BLaER1 treated with 17β-estradiol and CSF1 and Interleukin-3, amounts not matched to agents 10 nM and 100 nM (cell line): Measurements from ENCODE around the gene PRRC2A.

Experiments used
- H3K27ac ChIP-seq, 11 experiments: shearing (Covaris generic); formaldehyde crosslinking; 2 replicates each; pipeline ENCODE4 v1.8.1; 2022
- H3K27me3 ChIP-seq, 11 experiments: shearing (Covaris generic); formaldehyde crosslinking; 2 replicates each; pipeline ENCODE4 v1.8.1; 2022
- H3K36me3 ChIP-seq, 11 experiments: shearing (Covaris generic); formaldehyde crosslinking; 2 replicates each; pipeline ENCODE4 v1.8.1; 2022
- H3K4me1 ChIP-seq, 10 experiments: shearing (Covaris generic); formaldehyde crosslinking; 2 replicates each; pipeline ENCODE4 v1.8.1; 2022
- H3K4me2 ChIP-seq, 11 experiments: shearing (Covaris generic); formaldehyde crosslinking; 2 replicates each; pipeline ENCODE4 v1.8.1; 2022
- H3K4me3 ChIP-seq, 10 experiments: shearing (Covaris generic); formaldehyde crosslinking; 2 replicates each; pipeline ENCODE4 v1.8.1; 2022
- H3K9ac ChIP-seq, 11 experiments: shearing (Covaris generic); formaldehyde crosslinking; 2 replicates each; pipeline ENCODE4 v1.8.1; 2022
- H3K9me3 ChIP-seq, 11 experiments: shearing (Covaris generic); formaldehyde crosslinking; replicated peaks in 1 of 11; 2 replicates each; pipeline ENCODE4 v1.8.1; 2022
- H4K20me1 ChIP-seq, 11 experiments: shearing (Covaris generic); formaldehyde crosslinking; 2 replicates each; pipeline ENCODE4 v1.8.1; 2022
- Cebpa-rat ChIP-seq, 11 experiments: shearing (Covaris generic); IDR thresholded peaks; 2 replicates each; pipeline ENCODE4 v1.8.1; 2022

PRRC2A gene

GRCh38 chr6:31615748-31616147, 4.8 kb upstream of the PRRC2A start:
- Histone ChIP-seq H3K4me1 (peaks cover 27 to 74% (median 40%) of the 10 kb centered on the region in 10 experiments), H4K20me1 (no peaks in the 10 kb centered on the region; a peak in 2 of 22 replicates), H3K4me2 (peak overlapping the region; percentile 66 to 99 (median 84)), H3K9me3 (no peaks in the 10 kb centered on the region), H3K27me3 (peaks cover 0 to 4% (median 0%) of the 10 kb centered on the region in 11 experiments; a peak in 2 of 22 replicates), H3K9ac (peak overlapping the region in 9 of 11 experiments; percentile 1 to 82 (median 57); a peak in 18 of 22 replicates), H3K4me3 (peak overlapping the region in 6 of 10 experiments; percentile 18 to 62 (median 58); a peak in 11 of 20 replicates), H3K27ac (peak overlapping the region in 9 of 11 experiments; percentile 29 to 83 (median 73); a peak in 17 of 22 replicates), H3K36me3 (peaks cover 0 to 5% (median 0%) of the 10 kb centered on the region in 11 experiments; a peak in 1 of 22 replicates)
- no peak for TF ChIP-seq Cebpa-rat (IDR thresholded peaks at IDR 0.05)

GRCh38 chr6:31617010-31617409, 3.5 kb upstream of the PRRC2A start:
- H3K27me3 ChIP-seq, result peaks cover 0 to 4% (median 0%) of the 10 kb centered on the region in 11 experiments; a peak in 2 of 22 replicates
- H3K9me3 ChIP-seq, result no peaks in the 10 kb centered on the region
- H3K9ac ChIP-seq, result peak overlapping the region in 4 of 11 experiments; percentile 27 to 82 (median 80); a peak in 6 of 22 replicates
- peaks cover 0 to 6% (median 5%) of the 10 kb centered on the region in 11 experiments; a peak in 10 of 22 replicates for H3K36me3 ChIP-seq
- no peak for TF ChIP-seq Cebpa-rat (IDR thresholded peaks at IDR 0.05)
- peak overlapping the region in 3 of 10 experiments; percentile 56 to 62 (median 62); a peak in 6 of 20 replicates for H3K4me3 ChIP-seq
- H4K20me1 ChIP-seq, result peaks cover under 1 to 12% (median 6%) of the 10 kb centered on the region in 11 experiments; a peak in 19 of 22 replicates
- H3K4me1 ChIP-seq, result peaks cover 33 to 72% (median 46%) of the 10 kb centered on the region in 10 experiments
- H3K27ac ChIP-seq, result peak overlapping the region in 3 of 11 experiments; percentile 78 to 83 (median 82); a peak in 5 of 22 replicates
- H3K4me2 ChIP-seq, result peak overlapping the region in 7 of 11 experiments; percentile 74 to 99 (median 95); a peak in 14 of 22 replicates

- H3K9me3 ChIP-seq, result no peaks in the 10 kb centered on the region
- peak overlapping the region; percentile 58 to 96 (median 75) for H3K4me2 ChIP-seq
- peaks cover 20 to 36% (median 35%) of the 10 kb centered on the region in 11 experiments for H3K36me3 ChIP-seq
- peaks cover 26 to 42% (median 36%) of the 10 kb centered on the region in 11 experiments; a peak in 20 of 22 replicates for H4K20me1 ChIP-seq
- no peak for TF ChIP-seq Cebpa-rat (IDR thresholded peaks at IDR 0.05)
- no peaks in the 10 kb centered on the region for H3K27me3 ChIP-seq
- peak overlapping the region; percentile 87 to 99 (median 98) for H3K27ac ChIP-seq
- H3K4me1 ChIP-seq, result peaks cover 35 to 72% (median 42%) of the 10 kb centered on the region in 10 experiments
- H3K4me3 ChIP-seq, result peak overlapping the region; percentile 67 to 99 (median 94)
- H3K9ac ChIP-seq, result peak overlapping the region; percentile 87 to 99 (median 99)
Observed at GRCh38 chr6:31619805-31620585, 520 bp upstream of the PRRC2A start.

DNA sequence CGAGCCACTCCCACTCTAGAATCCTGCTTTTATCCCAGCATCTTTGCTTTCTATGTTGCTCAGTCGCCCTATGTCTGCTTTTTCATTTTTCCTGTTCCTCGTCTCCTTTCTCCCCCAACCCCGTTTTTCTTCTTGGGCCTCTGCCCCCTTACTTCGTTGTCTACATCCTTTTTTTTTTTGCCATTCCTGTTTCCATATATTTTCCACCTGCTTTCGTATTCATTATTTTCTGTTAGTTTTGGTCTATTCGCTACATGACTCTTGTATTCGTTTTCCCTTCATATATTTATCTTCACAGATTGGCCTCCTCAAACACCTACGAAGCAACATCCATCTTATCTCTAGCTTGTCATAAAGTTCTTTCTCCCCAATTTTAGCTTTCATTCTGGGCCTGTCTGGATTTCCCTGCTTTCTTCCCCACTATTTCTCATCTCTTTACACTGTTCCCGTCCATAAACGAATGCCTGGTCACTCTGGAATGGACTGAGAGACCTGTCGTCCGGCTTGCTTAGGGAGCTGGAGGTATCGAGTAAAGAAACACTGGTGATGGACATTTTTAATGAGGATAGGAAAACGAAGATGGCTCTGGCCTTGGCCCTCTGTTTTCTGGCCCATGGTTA, 915 bp downstream of the PRRC2A start:
- Histone ChIP-seq H3K4me3 (peak overlapping the region; percentile 89 to 99 (median 96)), H3K36me3 (peaks cover 35 to 50% (median 49%) of the 10 kb centered on the region in 11 experiments), H3K9ac (peak overlapping the region; percentile 94 to 99 (median 99)), H3K4me1 (peaks cover 20 to 57% (median 28%) of the 10 kb centered on the region in 10 experiments), H3K9me3 (no peaks in the 10 kb centered on the region), H3K4me2 (peak overlapping the region; percentile 93 to 100 (median 96)), H3K27ac (peak overlapping the region; percentile 88 to 99 (median 98)), H3K27me3 (no peaks in the 10 kb centered on the region), H4K20me1 (peaks cover 32 to 57% (median 50%) of the 10 kb centered on the region in 11 experiments; a peak in 20 of 22 replicates)
- TF ChIP-seq Cebpa-rat (IDR thresholded peaks at IDR 0.05), result no peak

GRCh38 chr6:31621991-31622390, 1.5 kb downstream of the PRRC2A start:
- no peak for TF ChIP-seq Cebpa-rat (IDR thresholded peaks at IDR 0.05)
- Histone ChIP-seq H3K27me3 (no peaks in the 10 kb centered on the region), H3K4me3 (peak overlapping the region; percentile 89 to 99 (median 96)), H4K20me1 (peaks cover 35 to 62% (median 55%) of the 10 kb centered on the region in 11 experiments; a peak in 20 of 22 replicates), H3K4me2 (peak overlapping the region; percentile 93 to 100 (median 96)), H3K9me3 (no peaks in the 10 kb centered on the region), H3K4me1 (peaks cover 17 to 52% (median 23%) of the 10 kb centered on the region in 10 experiments), H3K27ac (peak overlapping the region in 10 of 11 experiments; percentile 96 to 99 (median 98); a peak in 20 of 22 replicates), H3K36me3 (peaks cover 40 to 56% (median 55%) of the 10 kb centered on the region in 11 experiments), H3K9ac (peak overlapping the region; percentile 94 to 99 (median 99))

DNA sequence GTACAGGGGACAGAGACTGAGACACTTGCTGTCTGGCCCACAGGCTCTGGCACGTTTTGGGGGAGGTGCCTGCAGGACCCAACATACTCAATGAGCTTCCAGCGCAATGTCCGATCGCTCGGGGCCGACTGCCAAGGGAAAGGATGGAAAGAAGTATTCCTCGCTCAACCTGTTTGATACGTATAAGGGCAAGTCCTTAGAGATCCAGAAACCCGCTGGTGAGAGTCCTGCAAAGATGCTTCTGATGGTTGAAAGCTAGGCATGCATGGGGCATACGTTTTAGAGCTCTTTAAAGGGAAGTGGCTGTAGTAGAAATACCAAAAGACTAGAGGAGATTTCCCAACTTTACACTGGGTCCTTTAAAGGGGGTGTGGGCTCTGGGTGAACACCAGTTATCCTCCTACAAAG, 2.2 kb downstream of the PRRC2A start:
- peak overlapping the region; percentile 89 to 99 (median 96); a peak in 17 of 20 replicates for H3K4me3 ChIP-seq
- peak overlapping the region; percentile 94 to 99 (median 99); a peak in 21 of 22 replicates for H3K9ac ChIP-seq
- peaks cover 17 to 45% (median 23%) of the 10 kb centered on the region in 10 experiments for H3K4me1 ChIP-seq
- H3K4me2 ChIP-seq, result peak overlapping the region; percentile 93 to 100 (median 96)
- TF ChIP-seq Cebpa-rat (IDR thresholded peaks at IDR 0.05), result no peak
- H4K20me1 ChIP-seq, result peaks cover 38 to 69% (median 62%) of the 10 kb centered on the region in 11 experiments; a peak in 20 of 22 replicates
- H3K9me3 ChIP-seq, result no peaks in the 10 kb centered on the region
- H3K36me3 ChIP-seq, result peaks cover 47 to 63% (median 62%) of the 10 kb centered on the region in 11 experiments
- peak overlapping the region in 6 of 11 experiments; percentile 96 to 99 (median 98); a peak in 5 of 22 replicates for H3K27ac ChIP-seq
- H3K27me3 ChIP-seq, result no peaks in the 10 kb centered on the region

- Histone ChIP-seq H3K4me3 (no peak overlapping the region), H3K36me3 (peaks cover 61 to 77% (median 76%) of the 10 kb centered on the region in 11 experiments), H3K27me3 (no peaks in the 10 kb centered on the region), H3K9me3 (no peaks in the 10 kb centered on the region), H3K27ac (no peak overlapping the region), H4K20me1 (peaks cover 52 to 83% (median 76%) of the 10 kb centered on the region in 11 experiments; a peak in 21 of 22 replicates), H3K4me1 (peaks cover 17 to 34% (median 23%) of the 10 kb centered on the region in 10 experiments), H3K4me2 (no peak overlapping the region), H3K9ac (peak overlapping the region in 2 of 11 experiments; percentile 15 to 18; a peak in 2 of 22 replicates)
- TF ChIP-seq Cebpa-rat (IDR thresholded peaks at IDR 0.05), result no peak
Observed at GRCh38 chr6:31624070-31624469, 3.6 kb downstream of the PRRC2A start.

- Histone ChIP-seq H4K20me1 (peaks cover 68 to 100% (median 100%) of the 10 kb centered on the region in 11 experiments; a peak in 21 of 22 replicates), H3K9me3 (no peaks in the 10 kb centered on the region), H3K36me3 (peaks cover 90 to 100% (median 100%) of the 10 kb centered on the region in 11 experiments), H3K27me3 (no peaks in the 10 kb centered on the region), H3K4me1 (peaks cover 8 to 24% (median 11%) of the 10 kb centered on the region in 10 experiments), H3K4me3 (no peak overlapping the region), H3K4me2 (no peak overlapping the region), H3K9ac (peak overlapping the region in 6 of 11 experiments; percentile 12 to 32 (median 23); a peak in 6 of 22 replicates), H3K27ac (no peak overlapping the region)
- TF ChIP-seq Cebpa-rat (IDR thresholded peaks at IDR 0.05), result no peak
Observed at GRCh38 chr6:31626952-31627351, 6.4 kb downstream of the PRRC2A start.
